Loucy (cell line): ENCODE results near the gene PMEPA1.

Experiments used
- H2AFZ ChIP-seq: fragments of 200-600 bp; sonication (generic); 2 replicates; pipeline ENCODE4 v1.6.0; 2016; ENCODE audit warnings: antibody characterized with exemption, mild to moderate bottlenecking, low read length, moderate library complexity
- H3F3A ChIP-seq: fragments of 200-600 bp; 2 replicates; pipeline ENCODE4 v1.6.0; 2016; ENCODE audit warnings: antibody characterized with exemption, low read depth, mild to moderate bottlenecking
- H3K27me3 ChIP-seq: fragments of 200-600 bp; sonication (generic); 2 replicates; pipeline ENCODE4 v1.6.1; 2014; ENCODE audit warnings: low read length, mild to moderate bottlenecking; ENCODE audit not compliant: insufficient read depth, poor library complexity, severe bottlenecking
- H3K36me3 ChIP-seq: fragments of 200-600 bp; sonication (generic); 2 replicates; pipeline ENCODE4 v1.6.1; 2016; ENCODE audit warnings: low read length; ENCODE audit not compliant: insufficient read depth
- H3K4me1 ChIP-seq: fragments of 200-600 bp; sonication (generic); 2 replicates; pipeline ENCODE4 v1.5.1; 2014; ENCODE audit warnings: low read length, mild to moderate bottlenecking; ENCODE audit not compliant: insufficient read depth, poor library complexity, severe bottlenecking
- H3K4me2 ChIP-seq: fragments of 200-600 bp; sonication (generic); 2 replicates; pipeline ENCODE4 v1.6.0; 2014; ENCODE audit warnings: antibody characterized with exemption, low read length, low read depth, mild to moderate bottlenecking; ENCODE audit not compliant: poor library complexity, severe bottlenecking
- H3K4me3 ChIP-seq: fragments of 200-600 bp; sonication (generic); 2 replicates; pipeline ENCODE4 v1.5.1; 2014; ENCODE audit warnings: low read length, mild to moderate bottlenecking, mixed read lengths; ENCODE audit not compliant: poor library complexity, severe bottlenecking
- H3K79me2 ChIP-seq: fragments of 200-600 bp; sonication (generic); 2 replicates; pipeline ENCODE4 v1.6.1; 2014; ENCODE audit warnings: low read length; ENCODE audit not compliant: insufficient read depth
- H3K9ac ChIP-seq: fragments of 200-600 bp; sonication (generic); 2 replicates; pipeline ENCODE4 v1.6.0; 2014; ENCODE audit warnings: mild to moderate bottlenecking, low read depth, low read length, moderate library complexity; ENCODE audit not compliant: poor library complexity, severe bottlenecking
- H3K9me2 ChIP-seq: fragments of 200-600 bp; sonication (generic); replicated peaks from 2 replicates; pipeline ENCODE4 v1.6.1; 2016; ENCODE audit warnings: low read depth, low read length, mixed read lengths
- H3K9me3 ChIP-seq: fragments of 200-600 bp; sonication (generic); 2 replicates; pipeline ENCODE4 v1.6.1; 2014; ENCODE audit warnings: mild to moderate bottlenecking, antibody characterized with exemption, low read length, low read depth; ENCODE audit not compliant: insufficient read depth
- H4K20me1 ChIP-seq: fragments of 200-600 bp; sonication (generic); 2 replicates; pipeline ENCODE4 v1.6.0; 2014; ENCODE audit warnings: antibody characterized with exemption, low read length, mild to moderate bottlenecking; ENCODE audit not compliant: insufficient read depth, poor library complexity, severe bottlenecking
- CTCF ChIP-seq: fragments of 200-600 bp; sonication (generic); conservative IDR thresholded peaks from 2 replicates; pipeline ENCODE4 v1.5.1; 2014; ENCODE audit warnings: mild to moderate bottlenecking, antibody characterized with exemption, low read length
- EZH2phosphoT487 ChIP-seq: fragments of 200-600 bp; IDR thresholded peaks from 2 replicates; pipeline ENCODE4 v1.6.1; 2018; ENCODE audit warnings: antibody characterized with exemption, mild to moderate bottlenecking, moderate library complexity, borderline replicate concordance

Gene PMEPA1

GRCh38 chr20:57676589-57677583, 32.9 kb downstream of the PMEPA1 start:
- no peaks in the 10 kb centered on the region for H3F3A ChIP-seq
- no peaks in the 10 kb centered on the region for H3K9me3 ChIP-seq
- peaks cover 30% of the 10 kb centered on the region for H3K4me1 ChIP-seq
- H3K4me2 ChIP-seq = no peak overlapping the region
- H3K9me2 ChIP-seq = no peaks in the 10 kb centered on the region
- H2AFZ ChIP-seq = no peak overlapping the region
- H3K9ac ChIP-seq = no peak overlapping the region
- no peaks in the 10 kb centered on the region for H4K20me1 ChIP-seq
- no peak overlapping the region for H3K4me3 ChIP-seq
- no peaks in the 10 kb centered on the region for H3K36me3 ChIP-seq
- no peaks in the 10 kb centered on the region for H3K27me3 ChIP-seq
- no peak for TF ChIP-seq EZH2phosphoT487
- no peak for TF ChIP-seq CTCF
- peaks cover 15% of the 10 kb centered on the region; the same call in 1 of the 2 replicates for H3K79me2 ChIP-seq

GRCh38 chr20:57675773-57676172, 34.0 kb downstream of the PMEPA1 start:
- Histone ChIP-seq H3K79me2 (peaks cover 13% of the 10 kb centered on the region; the same call in 1 of the 2 replicates), H3F3A (no peaks in the 10 kb centered on the region), H3K4me1 (peaks cover 22% of the 10 kb centered on the region), H3K9me2 (no peaks in the 10 kb centered on the region), H3K9ac (no peak overlapping the region), H3K4me3 (no peak overlapping the region), H3K36me3 (no peaks in the 10 kb centered on the region), H3K9me3 (no peaks in the 10 kb centered on the region), H4K20me1 (no peaks in the 10 kb centered on the region), H3K27me3 (no peaks in the 10 kb centered on the region), H2AFZ (no peak overlapping the region), H3K4me2 (no peak overlapping the region)
- TF ChIP-seq EZH2phosphoT487 = no peak
- no peak for TF ChIP-seq CTCF

GRCh38 chr20:57672953-57673575, 36.8 kb downstream of the PMEPA1 start:
- H2AFZ ChIP-seq = no peak overlapping the region
- no peak for TF ChIP-seq EZH2phosphoT487
- no peak for TF ChIP-seq CTCF
- H3F3A ChIP-seq = no peaks in the 10 kb centered on the region
- H3K4me2 ChIP-seq = no peak overlapping the region
- no peaks in the 10 kb centered on the region for H3K4me1 ChIP-seq
- no peaks in the 10 kb centered on the region for H4K20me1 ChIP-seq
- H3K27me3 ChIP-seq = no peaks in the 10 kb centered on the region
- H3K9me3 ChIP-seq = no peaks in the 10 kb centered on the region
- no peaks in the 10 kb centered on the region for H3K36me3 ChIP-seq
- no peak overlapping the region for H3K4me3 ChIP-seq
- peaks cover 6% of the 10 kb centered on the region; the same call in 1 of the 2 replicates for H3K79me2 ChIP-seq
- H3K9ac ChIP-seq = no peak overlapping the region
- no peaks in the 10 kb centered on the region for H3K9me2 ChIP-seq
